Neural progenitor cell (in vitro differentiated cells): Measurements from ENCODE around the gene POLR3C. TPM values are rescaled to one million over a fixed set of nuclear protein-coding genes. Genes with fewer than 3 reads are reported as not detected.
"Not testable (repeated sequence)": the region's sequence is repeated elsewhere in the genome, so short reads cannot be mapped to it uniquely, and the experiment has no call there.

Source experiments
- DNase-seq: peaks from one replicate; pipeline ENCODE4 v3.0.0-alpha.2; 2016; ENCODE audit warnings: low spot score
- H2AFZ ChIP-seq: fragments of 200-600 bp; sonication (generic); replicated peaks from 2 replicates; pipeline ENCODE4 v1.6.1; 2016; ENCODE audit warnings: antibody characterized with exemption
- H3F3A ChIP-seq: fragments of 200-600 bp; sonication (generic); 2 replicates; pipeline ENCODE4 v1.6.1; 2016; ENCODE audit warnings: antibody characterized with exemption, low read depth
- H3K27ac ChIP-seq: fragments of 200-600 bp; sonication (generic); 2 replicates; pipeline ENCODE4 v1.5.1; 2016; ENCODE audit warnings: mild to moderate bottlenecking
- H3K27me3 ChIP-seq: fragments of 200-600 bp; sonication (generic); 2 replicates; pipeline ENCODE4 v1.6.1; 2016; ENCODE audit warnings: mild to moderate bottlenecking, moderate library complexity
- H3K36me3 ChIP-seq: fragments of 200-600 bp; sonication (generic); 2 replicates; pipeline ENCODE4 v1.5.1; 2016
- H3K4me1 ChIP-seq: fragments of 200-600 bp; sonication (generic); 2 replicates; pipeline ENCODE4 v1.6.1; 2016; ENCODE audit warnings: mixed run types
- H3K4me2 ChIP-seq: fragments of 200-600 bp; sonication (generic); 2 replicates; pipeline ENCODE4 v1.6.1; 2016
- H3K4me3 ChIP-seq: fragments of 200-600 bp; sonication (generic); 2 replicates; pipeline ENCODE4 v1.5.1; 2016
- H3K79me2 ChIP-seq: fragments of 200-600 bp; sonication (generic); 2 replicates; pipeline ENCODE4 v1.6.1; 2016; ENCODE audit warnings: low read depth
- H3K9ac ChIP-seq: fragments of 200-600 bp; sonication (generic); 2 replicates; pipeline ENCODE4 v1.6.1; 2016
- H3K9me3 ChIP-seq: fragments of 200-600 bp; sonication (generic); 2 replicates; pipeline ENCODE4 v1.5.1; 2016; ENCODE audit warnings: low read depth
- H4K20me1 ChIP-seq: fragments of 200-600 bp; sonication (generic); 2 replicates; pipeline ENCODE4 v1.6.1; 2016; ENCODE audit warnings: low read depth
- H3K27ac Mint-ChIP-seq: 3 replicates; pipeline ENCODE4 v1.8.0; 2021; ENCODE audit warnings: mixed read lengths
- H3K27me3 Mint-ChIP-seq: 2 replicates; pipeline ENCODE4 v1.8.0; 2022; ENCODE audit warnings: low read depth, mild to moderate bottlenecking, inconsistent platforms, moderate library complexity, mixed read lengths; ENCODE audit not compliant: insufficient read depth
- H3K36me3 Mint-ChIP-seq: 3 replicates; pipeline ENCODE4 v1.8.0; 2021; ENCODE audit warnings: mixed read lengths
- H3K4me1 Mint-ChIP-seq: 3 replicates; pipeline ENCODE4 v1.8.0; 2021; ENCODE audit warnings: mixed read lengths
- H3K4me3 Mint-ChIP-seq: 3 replicates; pipeline ENCODE4 v1.8.0; 2021; ENCODE audit warnings: mild to moderate bottlenecking, moderate library complexity, mixed read lengths
- H3K9me3 Mint-ChIP-seq: 3 replicates; pipeline ENCODE4 v1.8.0; 2020; ENCODE audit warnings: mixed read lengths
- CTCF ChIP-seq: fragments of 200-600 bp; sonication (generic); IDR thresholded peaks from 2 replicates; pipeline ENCODE4 v1.5.1; 2017; ENCODE audit warnings: antibody characterized with exemption, mild to moderate bottlenecking
- EZH2 ChIP-seq: fragments of 200-600 bp; sonication (generic); IDR thresholded peaks from 2 replicates; pipeline ENCODE4 v1.6.1; 2017; ENCODE audit warnings: antibody characterized with exemption, mild to moderate bottlenecking, moderate library complexity
- EZH2phosphoT487 ChIP-seq: fragments of 200-600 bp; sonication (generic); IDR thresholded peaks from 2 replicates; pipeline ENCODE4 v1.6.1; 2017; ENCODE audit warnings: antibody characterized with exemption
- total RNA-seq: library from RNA; depleted of rRNA; stranded (reverse); fragments of >200 nt; gene quantifications from 2 replicates; pipeline ENCODE4 v1.2.3, GENCODE V29; 2015; ENCODE audit warnings: low replicate concordance

POLR3C gene
- total RNA-seq, 1 donor from 2014 or later: 15.6 TPM

GRCh38 chr1:145786271-145786670, 37.7 kb upstream of the POLR3C start:
- H3K9ac ChIP-seq: no peak overlapping the region
- no peak for DNase-seq
- H3K4me1 ChIP-seq: peaks cover 17% of the 10 kb centered on the region
- H3K4me3 ChIP-seq: no peak overlapping the region
- H3K9me3 Mint-ChIP-seq: no peaks in the 10 kb centered on the region
- no peak overlapping the region for H3K4me3 Mint-ChIP-seq
- no peaks in the 10 kb centered on the region for H3F3A ChIP-seq
- peaks cover 8% of the 10 kb centered on the region for H4K20me1 ChIP-seq
- no peak overlapping the region for H2AFZ ChIP-seq
- peaks cover 5% of the 10 kb centered on the region for H3K36me3 Mint-ChIP-seq
- no peak overlapping the region for H3K27ac Mint-ChIP-seq
- H3K36me3 ChIP-seq: no peaks in the 10 kb centered on the region
- H3K27me3 ChIP-seq: no peaks in the 10 kb centered on the region
- peaks cover 3% of the 10 kb centered on the region for H3K79me2 ChIP-seq
- no peak overlapping the region for H3K27ac ChIP-seq
- TF ChIP-seq EZH2: no peak
- no peak for TF ChIP-seq EZH2phosphoT487
- TF ChIP-seq CTCF: no peak
- no peaks in the 10 kb centered on the region for H3K9me3 ChIP-seq
- no peaks in the 10 kb centered on the region for H3K4me1 Mint-ChIP-seq
- H3K27me3 Mint-ChIP-seq: no peaks in the 10 kb centered on the region
- no peak overlapping the region for H3K4me2 ChIP-seq

GRCh38 chr1:145788580-145788979, 35.4 kb upstream of the POLR3C start:
- Mint-ChIP-seq H3K9me3 (no peaks in the 10 kb centered on the region), H3K27me3 (no peaks in the 10 kb centered on the region), H3K4me1 (no peaks in the 10 kb centered on the region), H3K4me3 (no peak overlapping the region), H3K27ac (no peak overlapping the region), H3K36me3 (peaks cover 9% of the 10 kb centered on the region)
- Histone ChIP-seq H3K4me3 (no peak overlapping the region), H3K27ac (no peak overlapping the region), H4K20me1 (peaks cover 8% of the 10 kb centered on the region), H3K9ac (no peak overlapping the region), H3K4me1 (peaks cover 17% of the 10 kb centered on the region), H3K9me3 (no peaks in the 10 kb centered on the region), H3K36me3 (no peaks in the 10 kb centered on the region), H3F3A (no peaks in the 10 kb centered on the region), H2AFZ (no peak overlapping the region), H3K27me3 (no peaks in the 10 kb centered on the region), H3K4me2 (no peak overlapping the region), H3K79me2 (peaks cover 7% of the 10 kb centered on the region)
- DNase-seq: no peak
- TF ChIP-seq EZH2phosphoT487 (no peak), CTCF (no peak), EZH2 (no peak)

GRCh38 chr1:145791860-145792259, 32.1 kb upstream of the POLR3C start:
- not testable (repeated sequence) for H3K27me3 Mint-ChIP-seq, H4K20me1 ChIP-seq, H3K27me3 ChIP-seq, H3K9me3 ChIP-seq, H3K27ac ChIP-seq, H3K27ac Mint-ChIP-seq, H2AFZ ChIP-seq, H3K4me1 Mint-ChIP-seq, H3K4me2 ChIP-seq, H3K4me1 ChIP-seq, H3K9me3 Mint-ChIP-seq, H3K9ac ChIP-seq, DNase-seq, H3F3A ChIP-seq, H3K4me3 ChIP-seq, H3K36me3 ChIP-seq, H3K4me3 Mint-ChIP-seq
- peaks cover 27% of the 10 kb centered on the region for H3K36me3 Mint-ChIP-seq
- peaks cover 11% of the 10 kb centered on the region for H3K79me2 ChIP-seq

- Mint-ChIP-seq H3K9me3 (peaks cover 15% of the 10 kb centered on the region), H3K36me3 (peaks cover 31% of the 10 kb centered on the region), H3K27ac (no peak overlapping the region), H3K4me1 (no peaks in the 10 kb centered on the region), H3K27me3 (no peaks in the 10 kb centered on the region), H3K4me3 (no peak overlapping the region)
- no peaks in the 10 kb centered on the region for H3F3A ChIP-seq
- H3K79me2 ChIP-seq: peaks cover 15% of the 10 kb centered on the region
- H3K27ac ChIP-seq: no peak overlapping the region
- peaks cover 7% of the 10 kb centered on the region for H3K9me3 ChIP-seq
- H4K20me1 ChIP-seq: no peaks in the 10 kb centered on the region
- H3K27me3 ChIP-seq: no peaks in the 10 kb centered on the region
- H2AFZ ChIP-seq: no peak overlapping the region
- no peaks in the 10 kb centered on the region for H3K4me1 ChIP-seq
- H3K9ac ChIP-seq: no peak overlapping the region
- no peak overlapping the region for H3K4me3 ChIP-seq
- H3K4me2 ChIP-seq: no peak overlapping the region
- no peak for DNase-seq
- TF ChIP-seq CTCF (no peak), EZH2phosphoT487 (no peak), EZH2 (no peak)
- H3K36me3 ChIP-seq: no peaks in the 10 kb centered on the region
These were observed 31.5 kb upstream of the POLR3C start for GRCh38 chr1:145792484-145792883.
